Mesendoderm (in vitro differentiated cells): ENCODE measurements around the gene TUBGCP6.

Source experiments
- DNase-seq: peaks from one replicate; pipeline ENCODE4 v3.0.0; 2013
- H2AK5ac ChIP-seq: 2 replicates; pipeline ENCODE4 v1.6.1; 2013; ENCODE audit warnings: low read length, inconsistent platforms
- H2BK120ac ChIP-seq: 2 replicates; pipeline ENCODE4 v1.6.1; 2013; ENCODE audit warnings: low read depth, mild to moderate bottlenecking, low read length, moderate library complexity, mixed read lengths
- H2BK15ac ChIP-seq: replicated peaks from 2 replicates; pipeline ENCODE4 v1.6.1; 2013; ENCODE audit warnings: low read depth, mild to moderate bottlenecking, moderate library complexity
- H2BK5ac ChIP-seq: 2 replicates; pipeline ENCODE4 v1.6.1; 2013; ENCODE audit warnings: low read length, inconsistent platforms
- H3K18ac ChIP-seq: 2 replicates; pipeline ENCODE4 v1.6.1; 2013; ENCODE audit warnings: mild to moderate bottlenecking, low read length, mixed read lengths
- H3K23ac ChIP-seq: one replicate; pipeline ENCODE4 v1.6.1; 2013; ENCODE audit warnings: low read length
- H3K27ac ChIP-seq: 2 replicates; pipeline ENCODE4 v1.5.1; 2013; ENCODE audit warnings: low read depth, mild to moderate bottlenecking, inconsistent platforms, low read length, moderate library complexity
- H3K27me3 ChIP-seq: 2 replicates; pipeline ENCODE4 v1.6.1; 2013; ENCODE audit warnings: low read length, control low read depth, mild to moderate bottlenecking, inconsistent platforms; ENCODE audit not compliant: insufficient read depth, poor library complexity
- H3K36me3 ChIP-seq: 2 replicates; pipeline ENCODE4 v1.6.1; 2013; ENCODE audit warnings: low read length, inconsistent platforms; ENCODE audit not compliant: control insufficient read depth, insufficient read depth
- H3K4ac ChIP-seq: one replicate; pipeline ENCODE4 v1.6.1; 2013; ENCODE audit warnings: low read depth, mild to moderate bottlenecking, low read length, moderate library complexity
- H3K4me1 ChIP-seq: 2 replicates; pipeline ENCODE4 v1.6.1; 2013; ENCODE audit warnings: low read depth, low read length, inconsistent platforms; ENCODE audit not compliant: control insufficient read depth
- H3K4me2 ChIP-seq: 2 replicates; pipeline ENCODE4 v1.6.1; 2013; ENCODE audit warnings: low read length
- H3K4me3 ChIP-seq: 2 replicates; pipeline ENCODE4 v1.5.1; 2013; ENCODE audit warnings: mild to moderate bottlenecking, low read length
- H3K56ac ChIP-seq: one replicate; pipeline ENCODE4 v1.6.1; 2013; ENCODE audit warnings: low read length
- H3K79me1 ChIP-seq: 2 replicates; pipeline ENCODE4 v1.6.1; 2013; ENCODE audit warnings: low read length, inconsistent platforms
- H3K79me2 ChIP-seq: 2 replicates; pipeline ENCODE4 v1.6.1; 2013; ENCODE audit warnings: mild to moderate bottlenecking, low read length; ENCODE audit not compliant: control insufficient read depth, insufficient read depth
- H3K9ac ChIP-seq: 2 replicates; pipeline ENCODE4 v1.6.1; 2013; ENCODE audit warnings: low read length, inconsistent platforms
- H4K5ac ChIP-seq: one replicate; pipeline ENCODE4 v1.6.1; 2013; ENCODE audit warnings: low read length
- H4K8ac ChIP-seq: one replicate; pipeline ENCODE4 v1.6.1; 2013; ENCODE audit warnings: low read depth, mild to moderate bottlenecking, control low read depth, low read length, moderate library complexity
- WGBS: extraction: QIAGEN DNeasy Blood & Tissue Kit; methylation state at CpG from one replicate; pipeline ENCODE4 v1.1.7; 2013; ENCODE audit warnings: low lambda C conversion rate, missing lambda C conversion rate; ENCODE audit not compliant: insufficient coverage; ENCODE audit errors: extremely low coverage; 5-methylcytosine and 5-hydroxymethylcytosine counted together

Gene TUBGCP6

GRCh38 chr22:50208939-50209892 is 35.6 kb downstream of the TUBGCP6 start:
- no peak overlapping the region for H3K4ac ChIP-seq
- no peak overlapping the region for H2BK120ac ChIP-seq
- no peak overlapping the region for H4K8ac ChIP-seq
- no peaks in the 10 kb centered on the region for H3K4me1 ChIP-seq
- H3K18ac ChIP-seq = no peak overlapping the region
- no peak overlapping the region for H3K4me2 ChIP-seq
- no peak overlapping the region for H2BK15ac ChIP-seq
- peaks cover 1% of the 10 kb centered on the region for H3K79me1 ChIP-seq
- H3K27me3 ChIP-seq = no peaks in the 10 kb centered on the region
- H2AK5ac ChIP-seq = no peak overlapping the region
- H3K9ac ChIP-seq = no peak overlapping the region
- H3K36me3 ChIP-seq = peaks cover 2% of the 10 kb centered on the region
- H3K56ac ChIP-seq = no peak overlapping the region
- no peak for DNase-seq
- no peak overlapping the region for H4K5ac ChIP-seq
- no peaks in the 10 kb centered on the region for H3K79me2 ChIP-seq
- H2BK5ac ChIP-seq = no peak overlapping the region
- no peak overlapping the region for H3K23ac ChIP-seq
- no CpG with 5 or more reads among the region's 31 CpGs for WGBS
- H3K27ac ChIP-seq = no peak overlapping the region
- no peak overlapping the region for H3K4me3 ChIP-seq

GRCh38 chr22:50208430-50208938 is 36.3 kb downstream of the TUBGCP6 start:
- WGBS = no CpG with 5 or more reads among the region's 22 CpGs
- DNase-seq = no peak
- no peaks in the 10 kb centered on the region for H3K4me1 ChIP-seq

GRCh38 chr22:50207383-50208140 is 37.3 kb downstream of the TUBGCP6 start:
- H3K4me1 ChIP-seq = no peaks in the 10 kb centered on the region
- no peak overlapping the region for H4K5ac ChIP-seq
- peaks cover 6% of the 10 kb centered on the region for H3K79me1 ChIP-seq
- no peak overlapping the region for H3K27ac ChIP-seq
- H2BK120ac ChIP-seq = no peak overlapping the region
- H4K8ac ChIP-seq = no peak overlapping the region
- no peak overlapping the region for H3K56ac ChIP-seq
- H3K36me3 ChIP-seq = peaks cover 2% of the 10 kb centered on the region
- no peak overlapping the region for H3K4me3 ChIP-seq
- H3K27me3 ChIP-seq = no peaks in the 10 kb centered on the region
- no peak overlapping the region for H2AK5ac ChIP-seq
- H3K18ac ChIP-seq = no peak overlapping the region
- H3K23ac ChIP-seq = no peak overlapping the region
- no peak overlapping the region for H3K4ac ChIP-seq
- no peak overlapping the region for H2BK15ac ChIP-seq
- WGBS = no CpG with 5 or more reads among the region's 23 CpGs
- H3K9ac ChIP-seq = no peak overlapping the region
- H3K4me2 ChIP-seq = no peak overlapping the region
- H3K79me2 ChIP-seq = no peaks in the 10 kb centered on the region
- H2BK5ac ChIP-seq = no peak overlapping the region
- no peak for DNase-seq

More at GRCh38 chr22:50208430-50208938, 36.3 kb downstream of the TUBGCP6 start:
- peaks cover 3% of the 10 kb centered on the region for H3K79me1 ChIP-seq
- no peak overlapping the region for H3K23ac ChIP-seq
- no peak overlapping the region for H2BK120ac ChIP-seq
- no peak overlapping the region for H3K27ac ChIP-seq
- no peak overlapping the region for H3K4ac ChIP-seq
- H4K8ac ChIP-seq = no peak overlapping the region
- no peak overlapping the region for H3K4me2 ChIP-seq
- H4K5ac ChIP-seq = no peak overlapping the region
- H2BK15ac ChIP-seq = no peak overlapping the region
- no peak overlapping the region for H3K9ac ChIP-seq
- H2AK5ac ChIP-seq = no peak overlapping the region
- H3K4me3 ChIP-seq = no peak overlapping the region
- peaks cover 2% of the 10 kb centered on the region for H3K36me3 ChIP-seq
- no peaks in the 10 kb centered on the region for H3K27me3 ChIP-seq
- H2BK5ac ChIP-seq = no peak overlapping the region
- H3K56ac ChIP-seq = no peak overlapping the region
- no peak overlapping the region for H3K18ac ChIP-seq
- no peaks in the 10 kb centered on the region for H3K79me2 ChIP-seq

GRCh38 chr22:50206599-50206998 is 38.2 kb downstream of the TUBGCP6 start:
- Histone ChIP-seq H4K5ac (no peak overlapping the region), H2AK5ac (no peak overlapping the region), H2BK120ac (no peak overlapping the region), H3K79me1 (peaks cover 11% of the 10 kb centered on the region), H3K18ac (no peak overlapping the region), H3K27ac (no peak overlapping the region), H2BK15ac (no peak overlapping the region), H2BK5ac (no peak overlapping the region), H3K4me2 (no peak overlapping the region), H4K8ac (no peak overlapping the region), H3K79me2 (peaks cover 7% of the 10 kb centered on the region), H3K4me3 (no peak overlapping the region), H3K4me1 (peaks cover 3% of the 10 kb centered on the region), H3K27me3 (no peaks in the 10 kb centered on the region), H3K4ac (no peak overlapping the region), H3K56ac (no peak overlapping the region), H3K23ac (no peak overlapping the region), H3K9ac (no peak overlapping the region), H3K36me3 (peaks cover 2% of the 10 kb centered on the region)
- no CpG with 5 or more reads among the region's 10 CpGs for WGBS
- peak; percentile 82 for DNase-seq

- H3K18ac ChIP-seq = no peak overlapping the region
- H3K36me3 ChIP-seq = no peaks in the 10 kb centered on the region
- no peak overlapping the region for H3K4me3 ChIP-seq
- H3K4me2 ChIP-seq = no peak overlapping the region
- no peak overlapping the region for H3K9ac ChIP-seq
- no peak overlapping the region for H3K4ac ChIP-seq
- H3K4me1 ChIP-seq = peaks cover 3% of the 10 kb centered on the region
- H3K27me3 ChIP-seq = no peaks in the 10 kb centered on the region
- H3K79me1 ChIP-seq = peaks cover 12% of the 10 kb centered on the region
- no peak overlapping the region for H4K8ac ChIP-seq
- no peak overlapping the region for H2BK120ac ChIP-seq
- no peak overlapping the region for H2AK5ac ChIP-seq
- DNase-seq = no peak
- no peak overlapping the region for H3K27ac ChIP-seq
- WGBS = no CpG with 5 or more reads among the region's 45 CpGs
- H3K23ac ChIP-seq = no peak overlapping the region
- H2BK5ac ChIP-seq = no peak overlapping the region
- peaks cover 7% of the 10 kb centered on the region for H3K79me2 ChIP-seq
- no peak overlapping the region for H2BK15ac ChIP-seq
- H4K5ac ChIP-seq = no peak overlapping the region
- H3K56ac ChIP-seq = no peak overlapping the region
Measured at GRCh38 chr22:50205781-50206569, 38.8 kb downstream of the TUBGCP6 start.
